Neuronal stem cell (in vitro differentiated cells): Measurements from ENCODE around the gene SAYSD1.
A peak's percentile ranks its signal among the peaks of the same experiment; 100 is the strongest.

Experiments used
- DNase-seq: peaks from one replicate; pipeline ENCODE4 v3.0.0-alpha.2; 2013; ENCODE audit warnings: low spot score
- H2AFZ ChIP-seq: one replicate; pipeline ENCODE4 v1.6.1; 2013; ENCODE audit warnings: mild to moderate bottlenecking, low read length, inconsistent platforms
- H2AK5ac ChIP-seq: 2 replicates; pipeline ENCODE4 v1.6.1; 2013; ENCODE audit warnings: low read depth, mild to moderate bottlenecking, inconsistent platforms, low read length, moderate library complexity, mixed read lengths
- H2BK120ac ChIP-seq: 2 replicates; pipeline ENCODE4 v1.6.1; 2013; ENCODE audit warnings: low read depth, mild to moderate bottlenecking, inconsistent platforms, low read length, moderate library complexity, mixed read lengths
- H2BK12ac ChIP-seq: one replicate; pipeline ENCODE4 v1.6.1; 2013; ENCODE audit warnings: low read length, inconsistent platforms
- H2BK15ac ChIP-seq: 2 replicates; pipeline ENCODE4 v1.6.1; 2013; ENCODE audit warnings: mild to moderate bottlenecking, low read length, inconsistent platforms, mixed read lengths
- H2BK5ac ChIP-seq: one replicate; pipeline ENCODE4 v1.6.1; 2013; ENCODE audit warnings: inconsistent platforms, mild to moderate bottlenecking, low read length, moderate library complexity
- H3K14ac ChIP-seq: one replicate; pipeline ENCODE4 v1.6.1; 2013; ENCODE audit warnings: low read length, inconsistent platforms
- H3K18ac ChIP-seq: 2 replicates; pipeline ENCODE4 v1.6.1; 2013; ENCODE audit warnings: low read length, inconsistent platforms
- H3K23ac ChIP-seq: 2 replicates; pipeline ENCODE4 v1.6.1; 2013; ENCODE audit warnings: low read depth, mild to moderate bottlenecking, mixed read lengths, low read length, inconsistent platforms; ENCODE audit not compliant: poor library complexity
- H3K27ac ChIP-seq: replicated peaks from 3 replicates; pipeline ENCODE4 v1.5.1; 2013; ENCODE audit warnings: low read length, inconsistent platforms
- H3K27me3 ChIP-seq, 3 experiments: 2 replicates each; pipeline ENCODE4 v1.6.1; 2013; ENCODE audit warnings: low read length in 3 of 3, mild to moderate bottlenecking in 2 of 3, inconsistent platforms in 1 of 3, low read depth in 1 of 3, mixed read lengths in 1 of 3, moderate library complexity in 1 of 3; ENCODE audit not compliant: control insufficient read depth in 3 of 3, insufficient read depth in 3 of 3
- H3K36me3 ChIP-seq, 2 donors: replicated peaks in 1 of 2; 2 replicates each; pipeline ENCODE4 v1.6.1; 2013; ENCODE audit warnings: low read length in 2 of 2; ENCODE audit not compliant: control insufficient read depth in 2 of 2, insufficient read depth in 2 of 2
- H3K4ac ChIP-seq: 2 replicates; pipeline ENCODE4 v1.6.1; 2013; ENCODE audit warnings: inconsistent platforms, mild to moderate bottlenecking, low read length, moderate library complexity
- H3K4me1 ChIP-seq, 2 donors: 1 replicate in 1 of 2; 2 replicates in 1 of 2; pipeline ENCODE4 v1.6.1; 2013; ENCODE audit warnings: low read length in 2 of 2, low read depth in 1 of 2; ENCODE audit not compliant: control insufficient read depth in 2 of 2, insufficient read depth in 1 of 2
- H3K4me2 ChIP-seq: one replicate; pipeline ENCODE4 v1.6.1; 2013; ENCODE audit warnings: mild to moderate bottlenecking, low read length, inconsistent platforms; ENCODE audit not compliant: insufficient read depth, poor library complexity, severe bottlenecking
- H3K4me3 ChIP-seq, 2 donors: 2 replicates each; pipeline ENCODE4 v1.5.1; 2013; ENCODE audit warnings: low read length in 2 of 2, mild to moderate bottlenecking in 2 of 2, inconsistent platforms in 1 of 2, moderate library complexity in 1 of 2
- H3K79me1 ChIP-seq: one replicate; pipeline ENCODE4 v1.6.1; 2013; ENCODE audit warnings: low read depth, mild to moderate bottlenecking, inconsistent platforms, low read length, moderate library complexity
- H3K9ac ChIP-seq: one replicate; pipeline ENCODE4 v1.6.1; 2013; ENCODE audit warnings: mild to moderate bottlenecking, low read depth, low read length, inconsistent platforms; ENCODE audit not compliant: poor library complexity
- H3K9me3 ChIP-seq, 2 donors: replicated peaks in 1 of 2; 2 replicates each; pipeline versions ENCODE3 to v1.6.1; 2013; ENCODE audit warnings: low read length in 2 of 2, mild to moderate bottlenecking in 2 of 2, inconsistent platforms in 1 of 2, low read depth in 1 of 2, mixed read lengths in 1 of 2, moderate library complexity in 1 of 2; ENCODE audit not compliant: control insufficient read depth in 2 of 2, insufficient read depth in 1 of 2
- H4K8ac ChIP-seq: one replicate; pipeline ENCODE4 v1.6.1; 2013; ENCODE audit warnings: low read depth, mild to moderate bottlenecking, inconsistent platforms, low read length, moderate library complexity
- H4K91ac ChIP-seq: one replicate; pipeline ENCODE4 v1.6.1; 2013; ENCODE audit warnings: low read length, low read depth, mild to moderate bottlenecking, inconsistent platforms; ENCODE audit not compliant: poor library complexity
- WGBS, 2 donors: extraction: QIAGEN DNeasy Blood & Tissue Kit; methylation state at CpG; one replicate each; pipeline ENCODE4 v1.1.7; 2013; ENCODE audit warnings: missing lambda C conversion rate in 2 of 2, mixed read lengths in 1 of 2; ENCODE audit not compliant: insufficient read length in 2 of 2, insufficient replicate concordance in 1 of 2; ENCODE audit errors: extremely low coverage in 2 of 2; 5-methylcytosine and 5-hydroxymethylcytosine counted together

Gene SAYSD1

DNA sequence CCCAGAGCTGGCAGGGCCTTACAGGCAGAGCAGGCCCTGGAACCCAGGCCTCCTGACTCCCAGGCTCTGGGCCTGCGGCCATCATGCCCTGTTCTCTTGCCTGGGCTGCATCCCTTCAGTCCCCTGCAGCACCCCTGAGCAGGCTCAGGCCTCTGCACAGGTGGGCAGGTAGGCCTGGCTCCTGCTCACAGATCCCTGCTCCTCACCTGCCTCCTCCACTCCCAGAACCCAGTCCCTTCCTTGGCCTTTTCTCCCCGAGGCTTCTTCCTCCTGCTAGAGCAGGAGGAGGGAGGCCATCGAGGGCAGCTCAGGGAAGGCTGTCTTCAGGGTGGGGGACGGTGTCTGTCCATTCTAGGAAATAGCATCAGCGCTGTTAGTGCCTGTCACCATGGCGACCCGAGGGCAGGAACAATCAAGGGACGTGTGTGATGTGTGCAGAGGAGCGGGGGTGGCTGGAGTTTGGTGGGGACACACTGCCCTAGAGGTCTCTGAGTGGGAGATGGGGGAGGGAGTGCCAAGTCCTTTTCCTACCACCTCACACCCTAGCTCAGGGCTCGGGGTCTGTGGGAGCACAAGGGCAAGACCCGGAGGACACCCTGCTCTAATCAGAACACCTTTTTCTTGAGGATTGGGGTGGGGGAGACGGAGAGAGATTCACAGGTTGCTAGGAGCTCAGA is 39.8 kb downstream of the SAYSD1 start:
- H2AFZ ChIP-seq, result no peak overlapping the region

DNA sequence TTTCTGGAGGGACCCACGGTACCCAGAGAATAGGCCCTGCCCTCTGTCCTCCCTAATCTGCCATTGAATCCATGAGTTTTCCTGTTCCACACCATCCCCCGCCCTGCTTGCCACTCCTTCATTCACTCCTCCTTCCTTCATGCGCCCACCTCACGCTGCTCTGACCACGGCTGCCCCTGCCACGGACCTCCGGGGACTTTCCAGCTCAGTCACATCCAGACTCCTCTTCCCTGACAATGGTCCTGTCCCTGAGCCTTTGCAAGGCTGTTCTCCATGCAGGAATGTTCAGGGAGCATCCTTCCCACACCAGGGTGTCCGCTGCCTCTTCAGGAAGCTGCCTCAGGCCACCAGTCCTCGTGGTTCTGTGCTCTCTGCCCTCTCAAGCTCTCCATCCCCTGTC is 40.5 kb downstream of the SAYSD1 start:
- WGBS, 2 donors, result no CpG with 5 or more reads among the region's 9 CpGs
- H3K36me3 ChIP-seq, result no peaks in the 10 kb centered on the region
- no peak overlapping the region for H3K27ac ChIP-seq
- peak overlapping the region; percentile 52 for H3K9ac ChIP-seq
- peak overlapping the region; percentile 11 for H2BK15ac ChIP-seq
- no peak overlapping the region for H2BK12ac ChIP-seq
- no peak overlapping the region for H3K14ac ChIP-seq
- no peak overlapping the region for H2AFZ ChIP-seq
- no peak overlapping the region for H2BK5ac ChIP-seq
- H4K91ac ChIP-seq, result no peak overlapping the region
- H3K23ac ChIP-seq, result peak overlapping the region; percentile 58
- H3K4me1 ChIP-seq, result peaks cover 4 to 8% of the 10 kb centered on the region in 2 donors
- H3K4ac ChIP-seq, result no peak overlapping the region
- H2BK120ac ChIP-seq, result peak overlapping the region; percentile 81
- H2AK5ac ChIP-seq, result no peak overlapping the region
- no peak overlapping the region for H4K8ac ChIP-seq
- H3K27me3 ChIP-seq, result peaks cover 0 to 21% (median 0%) of the 10 kb centered on the region in 3 experiments
- peaks cover 0 to 3% of the 10 kb centered on the region in 2 donors for H3K9me3 ChIP-seq
- H3K79me1 ChIP-seq, result no peaks in the 10 kb centered on the region
- no peak overlapping the region for H3K4me2 ChIP-seq
- DNase-seq, result no peak
- peak overlapping the region; percentile 60 for H3K18ac ChIP-seq
- no peak overlapping the region for H3K4me3 ChIP-seq

More for the DNA sequence above, 39.8 kb downstream of the SAYSD1 start:
- Histone ChIP-seq H3K27me3 (peaks cover 0 to 21% (median 0%) of the 10 kb centered on the region in 3 experiments), H3K9me3 (no peaks in the 10 kb centered on the region), H2BK12ac (no peak overlapping the region), H2BK120ac (peak overlapping the region; percentile 81), H3K9ac (no peak overlapping the region), H3K4me3 (no peak overlapping the region), H2BK15ac (peak overlapping the region; percentile 11), H3K27ac (no peak overlapping the region), H3K4me1 (peaks cover 4 to 8% of the 10 kb centered on the region in 2 donors), H3K79me1 (no peaks in the 10 kb centered on the region), H4K91ac (no peak overlapping the region), H3K4me2 (no peak overlapping the region), H3K14ac (no peak overlapping the region), H4K8ac (no peak overlapping the region), H3K36me3 (no peaks in the 10 kb centered on the region), H3K23ac (no peak overlapping the region), H2AK5ac (no peak overlapping the region), H2BK5ac (no peak overlapping the region), H3K18ac (peak overlapping the region; percentile 27), H3K4ac (no peak overlapping the region)
- DNase-seq, result no peak
- no CpG with 5 or more reads among the region's 12 CpGs for WGBS, 2 donors

DNA sequence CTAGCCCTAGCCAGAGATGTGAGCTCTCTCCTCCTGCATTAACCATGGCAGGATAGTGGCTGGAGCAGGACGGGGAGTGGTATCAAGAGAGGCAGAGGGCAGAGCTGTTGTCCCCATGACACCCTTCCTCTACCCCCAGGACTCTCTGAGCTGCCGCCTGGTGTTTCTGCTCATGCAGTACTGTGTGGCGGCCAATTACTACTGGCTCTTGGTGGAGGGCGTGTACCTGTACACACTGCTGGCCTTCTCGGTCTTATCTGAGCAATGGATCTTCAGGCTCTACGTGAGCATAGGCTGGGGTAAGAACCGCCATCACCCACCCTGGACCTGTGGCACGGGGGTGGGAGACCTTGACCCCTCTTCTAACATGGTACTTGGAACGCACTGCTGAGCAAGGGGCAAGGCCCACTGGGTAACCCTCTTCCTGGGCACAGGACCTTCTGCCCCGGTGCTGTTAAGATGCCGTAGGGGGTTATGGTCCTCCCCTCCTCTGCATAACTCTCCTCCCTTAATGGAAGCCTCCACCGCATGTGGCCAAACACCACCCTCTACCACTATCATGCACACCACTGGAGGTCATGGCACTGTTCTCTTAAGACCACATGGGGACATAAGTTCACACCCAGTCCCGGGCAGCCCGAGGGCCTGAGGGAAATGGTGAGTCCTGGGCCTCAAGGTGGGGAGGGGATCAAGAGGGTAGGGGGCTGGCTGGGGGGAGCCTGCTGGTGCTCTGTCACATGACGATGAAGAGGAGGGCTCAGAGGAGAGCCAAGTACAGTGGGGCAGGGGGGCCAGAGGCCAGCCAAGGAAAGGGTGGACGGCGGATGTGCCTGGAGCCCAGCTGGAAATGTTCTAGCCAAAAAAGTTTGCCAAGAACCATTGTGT is 41.3 kb downstream of the SAYSD1 start:
- no peak overlapping the region for H3K9ac ChIP-seq
- peaks cover 0 to 16% (median 0%) of the 10 kb centered on the region in 3 experiments for H3K27me3 ChIP-seq
- no peak overlapping the region for H3K4me3 ChIP-seq
- H3K23ac ChIP-seq, result no peak overlapping the region
- no peak overlapping the region for H2BK12ac ChIP-seq
- H2BK120ac ChIP-seq, result no peak overlapping the region
- H3K27ac ChIP-seq, result no peak overlapping the region
- H2AFZ ChIP-seq, result no peak overlapping the region
- H3K9me3 ChIP-seq, result peaks cover 0 to 3% of the 10 kb centered on the region in 2 donors
- no peak overlapping the region for H2BK5ac ChIP-seq
- no peaks in the 10 kb centered on the region for H3K36me3 ChIP-seq
- H4K91ac ChIP-seq, result no peak overlapping the region
- no peaks in the 10 kb centered on the region for H3K79me1 ChIP-seq
- no CpG with 5 or more reads among the region's 17 CpGs for WGBS, 2 donors
- H4K8ac ChIP-seq, result no peak overlapping the region
- H2AK5ac ChIP-seq, result no peak overlapping the region
- no peak overlapping the region for H3K4ac ChIP-seq
- no peak overlapping the region for H3K4me2 ChIP-seq
- H3K4me1 ChIP-seq, result peaks cover 4 to 8% of the 10 kb centered on the region in 2 donors
- H2BK15ac ChIP-seq, result no peak overlapping the region
- DNase-seq, result no peak
- H3K18ac ChIP-seq, result no peak overlapping the region
- no peak overlapping the region for H3K14ac ChIP-seq

DNA sequence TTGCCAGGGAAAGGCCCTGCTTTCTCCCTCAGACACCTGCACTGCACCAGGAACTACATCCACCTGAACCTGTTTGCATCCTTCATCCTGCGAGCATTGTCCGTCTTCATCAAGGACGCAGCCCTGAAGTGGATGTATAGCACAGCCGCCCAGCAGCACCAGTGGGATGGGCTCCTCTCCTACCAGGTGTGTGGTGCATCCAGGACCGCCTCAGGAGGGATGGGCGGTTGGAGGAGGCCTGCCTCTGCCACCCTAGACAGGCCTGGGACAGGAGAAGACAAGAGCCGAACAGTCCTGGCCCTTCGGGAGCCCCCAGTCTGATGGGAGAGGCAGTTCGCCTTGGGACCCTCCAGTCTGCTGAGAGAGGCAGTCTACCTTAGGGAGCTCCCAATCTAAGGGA is 42.2 kb downstream of the SAYSD1 start:
- DNase-seq, result no peak
- Histone ChIP-seq H2BK5ac (no peak overlapping the region), H2BK12ac (no peak overlapping the region), H2AK5ac (no peak overlapping the region), H3K23ac (peak overlapping the region; percentile 83), H4K91ac (no peak overlapping the region), H3K27me3 (peaks cover 0 to 13% (median 0%) of the 10 kb centered on the region in 3 experiments), H3K4me2 (no peak overlapping the region), H2BK120ac (no peak overlapping the region), H3K18ac (no peak overlapping the region), H3K4ac (no peak overlapping the region), H3K14ac (peak overlapping the region; percentile 78), H3K79me1 (no peaks in the 10 kb centered on the region), H3K36me3 (no peaks in the 10 kb centered on the region), H2AFZ (no peak overlapping the region), H2BK15ac (no peak overlapping the region), H3K9me3 (peaks cover 2 to 3% of the 10 kb centered on the region in 2 donors), H3K27ac (no peak overlapping the region), H3K9ac (peak overlapping the region; percentile 65), H3K4me3 (peak overlapping the region in 1 of 2 donors; percentile 25), H3K4me1 (peaks cover 4 to 8% of the 10 kb centered on the region in 2 donors), H4K8ac (no peak overlapping the region)
- no CpG with 5 or more reads among the region's 9 CpGs for WGBS, 2 donors
